Adrenal gland (tissue), 5 donors: ENCODE data around the gene RINT1.

ENCODE experiments used
- CTCF ChIP-seq, 6 experiments: fragments of 450-650 bp in 4 of 6; fragments of 200-600 bp in 2 of 6; sonication (generic) in 1 of 6; IDR thresholded peaks; 1 replicate in 5 of 6; 2 replicates in 1 of 6; pipeline versions ENCODE4 v1.5.1 to v1.8.0; 2016 to 2021; ENCODE audit warnings: antibody characterized with exemption in 6 of 6, mild to moderate bottlenecking in 2 of 6, moderate library complexity in 1 of 6
- POLR2A ChIP-seq, 2 donors: fragments of 450-650 bp; IDR thresholded peaks; one replicate each; pipeline ENCODE4 v1.6.1; 2017; ENCODE audit warnings: antibody characterized with exemption in 2 of 2, mild to moderate bottlenecking in 2 of 2, moderate library complexity in 1 of 2
- donor health status: DM: no; HTN: no; CAD: no.

- TF ChIP-seq CTCF (IDR thresholded peaks at IDR 0.05): no peak
- no peak for TF ChIP-seq POLR2A (IDR thresholded peaks at IDR 0.05)
These were observed 33.2 kb downstream of the RINT1 start for GRCh38 chr7:105565190-105565589.
